Thoracic aorta (tissue), 2 donors: Measurements from ENCODE around the gene EXOSC2. TPM values are rescaled to one million over a fixed set of nuclear protein-coding genes. Genes with fewer than 3 reads are reported as not detected.

Experiments
- ATAC-seq: fragments of 150-250 bp; one replicate; pipeline ENCODE4 v1.8.0; 2017; ENCODE audit warnings: low read depth; ENCODE audit not compliant: insufficient number of reproducible peaks, low FRiP score
- DNase-seq: peaks from one replicate; pipeline ENCODE4 v3.0.0-alpha.2; 2020; ENCODE audit warnings: low spot score
- H3K27ac ChIP-seq, 2 donors: fragments of 200-600 bp; sonication (generic); 1 replicate in 1 of 2; 2 replicates in 1 of 2; pipeline ENCODE4 v1.5.1; 2016; ENCODE audit warnings: mild to moderate bottlenecking in 2 of 2, moderate library complexity in 2 of 2
- H3K27me3 ChIP-seq: fragments of 200-600 bp; sonication (generic); replicated peaks from 2 replicates; pipeline ENCODE4 v1.6.0; 2016; ENCODE audit warnings: mild to moderate bottlenecking; ENCODE audit not compliant: insufficient read depth
- H3K36me3 ChIP-seq: fragments of 200-600 bp; sonication (generic); one replicate; pipeline ENCODE4 v1.5.1; 2016
- H3K4me1 ChIP-seq, 2 donors: fragments of 200-600 bp; sonication (generic); 1 replicate in 1 of 2; 2 replicates in 1 of 2; pipeline versions ENCODE4 v1.5.1 to v1.6.0; 2016; ENCODE audit warnings: low read depth in 2 of 2, mild to moderate bottlenecking in 1 of 2; ENCODE audit not compliant: control insufficient read depth in 1 of 2
- H3K4me3 ChIP-seq: fragments of 200-600 bp; sonication (generic); 2 replicates; pipeline ENCODE4 v1.5.1; 2016; ENCODE audit warnings: mild to moderate bottlenecking
- H3K9me3 ChIP-seq: fragments of 200-600 bp; sonication (generic); 2 replicates; pipeline ENCODE4 v1.5.1; 2016
- CTCF ChIP-seq: fragments of 200-600 bp; sonication (generic); IDR thresholded peaks from one replicate; pipeline ENCODE4 v1.5.1; 2019; ENCODE audit warnings: antibody characterized with exemption
- total RNA-seq, 2 donors: library from RNA; depleted of rRNA; stranded (reverse); fragments of >200 nt; gene quantifications; one replicate each; pipeline versions ENCODE4 v1.1.0 to v1.2.3, GENCODE V29; 2016

EXOSC2 gene
- total RNA-seq, 2 donors from 2014 or later: 12.3 to 33.3 TPM

GRCh38 chr9:130696996-130697395, 3.4 kb downstream of the EXOSC2 start:
- H3K4me1 ChIP-seq: peaks cover 20 to 40% of the 10 kb centered on the region in 2 donors
- DNase-seq: no peak

GRCh38 chr9:130698514-130698913, 4.9 kb downstream of the EXOSC2 start:
- Histone ChIP-seq H3K4me1 (peaks cover 14 to 32% of the 10 kb centered on the region in 2 donors), H3K36me3 (peaks cover 21% of the 10 kb centered on the region), H3K27me3 (no peaks in the 10 kb centered on the region), H3K9me3 (no peaks in the 10 kb centered on the region), H3K4me3 (no peak overlapping the region), H3K27ac (no peak overlapping the region)
- DNase-seq: no peak
- ATAC-seq: no peak
- no peak for TF ChIP-seq CTCF

More at GRCh38 chr9:130696996-130697395, 3.4 kb downstream of the EXOSC2 start:
- Histone ChIP-seq H3K9me3 (no peaks in the 10 kb centered on the region), H3K27me3 (no peaks in the 10 kb centered on the region), H3K36me3 (peaks cover 19% of the 10 kb centered on the region), H3K27ac (no peak overlapping the region), H3K4me3 (no peak overlapping the region)
- TF ChIP-seq CTCF: no peak
- no peak for ATAC-seq

GRCh38 chr9:130699047-130699446, 5.5 kb downstream of the EXOSC2 start:
- H3K27ac ChIP-seq: no peak overlapping the region
- no peaks in the 10 kb centered on the region for H3K9me3 ChIP-seq
- TF ChIP-seq CTCF: no peak
- peaks cover 14 to 30% of the 10 kb centered on the region in 2 donors for H3K4me1 ChIP-seq
- ATAC-seq: no peak
- peaks cover 26% of the 10 kb centered on the region for H3K36me3 ChIP-seq
- no peak for DNase-seq
- H3K27me3 ChIP-seq: no peaks in the 10 kb centered on the region
- no peak overlapping the region for H3K4me3 ChIP-seq

- ATAC-seq (peak; percentile 78), DNase-seq (peak; percentile 45)
- peak; percentile 93 for TF ChIP-seq CTCF
- Histone ChIP-seq H3K9me3 (no peaks in the 10 kb centered on the region), H3K27ac (peak overlapping the region; percentile 19 to 25), H3K4me1 (peaks cover 6 to 17% of the 10 kb centered on the region in 2 donors), H3K36me3 (peaks cover 24% of the 10 kb centered on the region), H3K4me3 (no peak overlapping the region), H3K27me3 (no peaks in the 10 kb centered on the region)
These were observed 7.8 kb downstream of the EXOSC2 start for GRCh38 chr9:130701059-130702022.

- Histone ChIP-seq H3K27ac (no peak overlapping the region), H3K27me3 (no peaks in the 10 kb centered on the region), H3K4me1 (peaks cover 6 to 17% of the 10 kb centered on the region in 2 donors), H3K4me3 (no peak overlapping the region), H3K36me3 (peaks cover 16% of the 10 kb centered on the region), H3K9me3 (no peaks in the 10 kb centered on the region)
- no peak for TF ChIP-seq CTCF
- ATAC-seq (no peak), DNase-seq (no peak)
These were observed 9.9 kb downstream of the EXOSC2 start for GRCh38 chr9:130703501-130703900.
